HG02973 (cell line): ENCODE results near the gene HTR2B.
"Not testable (repeated sequence)": the region's sequence is repeated elsewhere in the genome, so short reads cannot be mapped to it uniquely, and the experiment has no call there.

Experiments used
- ATAC-seq: cut with Tn5 transposase; IDR thresholded peaks from one replicate; pipeline ENCODE4 v1.9.1; 2021; ENCODE audit warnings: moderate library complexity; ENCODE audit not compliant: unreplicated experiment

The HTR2B gene

DNA sequence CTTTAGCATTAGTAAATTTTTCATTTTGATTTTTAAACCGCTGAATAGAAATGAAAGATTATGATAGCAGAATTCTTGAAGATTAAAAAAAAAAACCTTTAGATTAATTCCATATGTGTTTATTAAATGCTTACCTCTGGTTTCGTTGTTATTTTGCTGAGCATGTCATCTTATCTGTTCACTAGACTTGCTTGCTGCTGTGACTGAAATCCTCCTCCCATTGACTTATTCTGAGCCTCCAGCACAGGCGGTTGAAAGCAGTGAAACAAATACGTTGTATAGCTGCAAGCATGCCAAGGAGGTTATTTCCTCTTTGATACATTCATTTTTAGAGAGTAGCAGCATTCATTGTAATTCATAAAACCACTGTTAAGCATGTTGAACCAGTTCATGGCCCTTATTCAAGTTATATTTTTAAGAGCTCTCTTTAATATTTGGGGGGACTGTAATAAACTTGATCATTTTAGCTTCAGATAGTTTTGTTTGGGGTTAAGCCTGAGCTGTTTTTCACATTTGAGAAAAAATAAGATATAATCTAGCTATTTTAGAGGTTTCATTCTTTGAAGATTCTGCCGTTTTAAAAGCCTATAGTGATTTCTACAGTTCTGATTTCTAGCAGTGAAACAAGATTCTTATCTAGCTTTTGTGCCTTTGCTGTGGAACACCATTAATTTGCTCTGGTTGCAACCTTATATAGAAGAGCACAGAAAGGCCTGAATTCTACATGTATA is at the start of gene HTR2B:
TSS of gene HTR2B (minus strand) at position 205 of the 731 bp plus-strand sequence. CDS start 1,278 bp downstream, outside the sequence.
- no peak for ATAC-seq

DNA sequence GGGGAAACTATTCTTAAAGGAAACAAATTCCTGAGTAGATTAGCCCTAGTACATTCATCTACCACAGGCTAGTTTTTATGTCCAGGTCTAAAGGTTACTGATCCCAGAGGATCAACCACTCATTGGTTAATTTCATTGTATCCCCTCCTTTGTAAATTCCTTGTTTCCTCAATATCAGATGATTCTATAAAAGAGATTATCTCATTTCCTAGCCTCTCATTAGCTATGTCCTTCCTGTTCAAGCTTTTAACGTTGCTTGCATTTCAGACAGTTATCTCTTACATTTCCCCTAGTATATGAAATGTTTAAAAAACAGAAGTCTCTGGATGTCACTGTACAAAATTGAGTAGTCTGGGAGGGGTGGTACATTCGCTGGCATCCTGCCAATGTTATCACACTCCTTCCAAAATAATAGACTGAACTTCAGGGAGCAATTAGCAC is 49.4 kb upstream of the HTR2B start:
- no peak for ATAC-seq

DNA sequence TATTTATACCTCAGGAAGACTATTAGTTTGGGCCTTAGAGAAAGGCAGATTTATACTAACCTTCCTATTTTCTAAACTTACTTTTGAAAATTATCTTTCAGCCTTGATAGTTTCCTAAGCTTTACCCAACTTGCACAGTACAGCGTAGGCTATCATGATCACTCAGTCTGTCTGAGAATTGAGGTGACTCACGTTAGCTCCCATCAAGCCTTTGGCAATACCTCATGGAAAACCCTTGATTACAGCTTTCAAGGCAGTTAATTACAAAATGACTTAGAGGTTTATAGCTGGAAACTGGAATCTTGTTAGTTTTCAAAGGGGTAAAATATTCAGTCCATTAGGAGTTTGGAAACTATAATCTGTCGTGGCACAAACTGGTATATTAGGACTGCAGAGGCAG is 47.2 kb upstream of the HTR2B start:
- ATAC-seq: no peak

DNA sequence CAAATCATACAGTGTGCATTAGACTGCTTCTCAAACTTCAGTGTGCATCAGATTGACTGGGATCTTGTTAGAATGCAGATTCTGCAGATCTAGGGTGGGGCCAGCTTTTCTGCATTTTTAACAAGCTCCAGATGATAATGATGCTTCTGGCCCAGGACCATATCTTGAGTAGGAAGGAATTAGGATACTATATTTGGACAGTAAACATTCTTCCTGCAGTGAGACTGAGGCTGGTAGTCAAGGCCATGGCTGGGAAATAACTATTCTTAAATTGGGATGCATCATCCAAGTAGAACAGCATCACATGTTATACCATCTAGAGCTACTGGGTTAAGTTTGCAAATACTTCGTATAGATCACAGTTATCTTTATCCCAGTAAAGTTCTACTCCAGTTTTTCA is 45.2 kb upstream of the HTR2B start:
- no peak for ATAC-seq

DNA sequence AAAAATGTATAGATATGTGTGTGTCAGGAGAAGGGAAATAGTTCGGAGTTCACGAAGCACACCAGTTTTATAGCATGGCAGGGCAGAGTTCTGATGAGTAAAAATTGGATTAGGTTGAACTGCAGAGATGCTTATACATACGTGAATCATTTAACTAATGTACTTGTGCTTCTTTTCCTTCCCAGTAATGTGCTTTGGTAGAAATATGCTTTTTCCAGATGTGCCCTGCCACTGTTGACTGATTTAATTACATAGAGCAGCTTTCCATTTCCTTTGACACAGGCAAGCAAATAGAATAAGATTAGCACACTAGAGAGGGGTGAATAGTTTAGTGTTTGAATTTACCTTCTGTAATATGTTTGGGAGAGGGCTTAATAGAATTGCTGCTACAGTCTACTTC is 44.6 kb upstream of the HTR2B start:
- ATAC-seq: no peak

DNA sequence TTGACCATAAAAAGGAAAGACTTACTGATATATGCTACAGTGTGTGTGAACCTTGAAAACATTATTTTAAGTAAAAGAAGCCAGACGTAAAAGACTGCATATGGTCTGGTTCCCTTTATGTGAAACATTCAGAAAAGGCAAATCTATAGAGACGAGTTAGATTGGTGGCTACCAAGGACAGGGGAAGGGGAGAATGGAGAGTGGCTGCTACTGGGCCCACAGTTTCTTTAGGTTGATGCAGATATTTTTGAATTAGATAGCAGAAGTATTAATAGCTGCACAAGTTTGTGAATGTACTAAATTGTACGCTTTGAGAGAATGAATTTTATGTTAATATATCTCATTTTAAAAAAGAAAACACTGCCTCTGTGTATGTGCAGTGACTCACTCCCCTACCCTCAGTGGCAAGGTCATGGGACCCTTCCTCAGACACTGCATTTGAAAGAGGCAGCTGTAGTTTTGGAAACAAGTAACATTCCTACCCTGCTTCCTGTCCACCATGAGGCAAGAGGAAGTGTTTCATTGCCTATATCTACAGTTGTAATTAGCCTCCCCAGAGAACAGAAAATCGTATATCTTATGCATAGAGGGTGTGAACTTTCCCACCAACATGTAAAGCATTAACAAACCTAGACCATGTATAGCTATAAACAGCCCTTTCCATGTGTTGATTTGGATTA is 43.8 kb upstream of the HTR2B start:
- ATAC-seq: no peak

DNA sequence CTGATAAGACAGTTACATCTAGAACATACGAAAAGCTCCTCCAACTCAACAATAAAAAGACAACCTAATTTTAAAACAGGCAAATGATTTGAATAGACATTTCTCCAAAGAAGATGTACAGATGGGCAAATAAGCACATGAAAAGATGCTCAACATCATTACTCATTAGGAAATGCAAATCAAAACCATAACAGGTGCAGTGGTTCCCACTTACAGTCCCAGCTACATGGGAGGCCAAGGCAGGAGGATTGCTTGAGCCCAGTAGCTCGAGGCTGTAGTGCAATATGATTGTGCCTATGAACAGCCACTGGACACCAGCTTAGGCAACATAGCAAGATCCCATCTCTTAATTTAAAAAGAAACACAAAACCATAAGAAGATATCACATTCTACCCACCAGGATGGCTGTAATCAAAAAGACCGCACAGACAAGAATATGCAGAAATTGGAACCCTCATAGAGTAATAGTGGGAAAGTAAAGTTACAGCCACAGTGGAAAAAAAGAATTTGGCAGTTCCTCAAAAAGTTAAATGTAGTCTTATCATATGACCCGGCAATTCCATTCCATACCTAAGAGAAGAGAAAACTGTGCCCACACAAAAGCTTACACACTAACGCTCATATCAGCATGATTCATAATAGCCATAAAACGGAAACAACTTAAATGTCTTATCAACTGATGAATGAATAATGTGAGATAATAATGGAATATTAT is 43.1 kb upstream of the HTR2B start:
- no peak for ATAC-seq

DNA sequence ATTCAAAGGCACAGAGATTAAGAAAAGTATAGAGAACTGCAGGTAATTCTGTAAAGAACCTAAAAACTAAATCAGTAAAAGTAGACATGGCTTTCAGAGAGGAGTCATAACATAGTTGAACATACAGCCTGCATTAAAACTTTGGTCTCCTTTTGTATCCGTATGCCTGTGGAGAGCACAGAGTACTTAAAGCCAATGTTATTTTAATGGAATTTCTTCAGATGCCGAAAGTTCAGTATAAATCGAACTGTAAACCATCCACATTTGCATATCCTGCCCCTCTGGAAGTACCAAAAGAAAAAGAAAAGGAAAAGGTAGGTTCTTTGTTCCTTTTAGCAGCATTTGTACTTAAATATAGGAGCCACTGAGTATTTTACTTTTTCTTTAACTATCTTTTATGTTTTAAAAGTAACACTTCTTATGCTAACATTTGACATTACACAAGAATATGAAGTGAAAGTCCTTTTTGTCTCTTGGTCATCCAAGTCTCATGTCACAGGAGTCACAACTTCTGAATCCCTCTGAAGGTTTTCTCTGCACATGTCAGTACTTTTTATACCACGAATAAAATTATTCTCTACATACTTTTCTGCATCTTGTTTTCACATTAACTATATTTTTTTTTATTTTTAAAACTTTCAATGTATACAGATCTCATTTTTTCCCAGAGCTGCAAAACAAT is 38.7 kb upstream of the HTR2B start:
- ATAC-seq: no peak

DNA sequence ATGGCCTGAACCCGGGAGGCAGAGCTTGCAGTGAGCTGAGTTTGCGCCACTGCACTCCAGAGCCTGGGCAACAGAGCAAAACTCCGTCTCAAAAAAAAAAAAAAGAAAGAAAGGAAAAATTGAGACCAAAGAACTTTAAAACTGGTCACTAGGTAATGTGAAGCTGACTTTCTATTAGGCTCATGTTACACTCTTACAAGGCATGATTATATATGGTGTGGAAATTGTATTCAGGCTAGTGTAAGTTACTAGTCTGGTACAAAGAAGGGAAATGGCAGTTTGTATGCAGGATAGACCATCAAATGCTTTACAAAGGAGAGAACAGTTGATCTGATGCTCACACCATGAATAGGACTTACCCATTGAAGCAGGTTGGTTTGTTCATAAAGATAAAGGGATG is 38.2 kb upstream of the HTR2B start:
- ATAC-seq: no peak

DNA sequence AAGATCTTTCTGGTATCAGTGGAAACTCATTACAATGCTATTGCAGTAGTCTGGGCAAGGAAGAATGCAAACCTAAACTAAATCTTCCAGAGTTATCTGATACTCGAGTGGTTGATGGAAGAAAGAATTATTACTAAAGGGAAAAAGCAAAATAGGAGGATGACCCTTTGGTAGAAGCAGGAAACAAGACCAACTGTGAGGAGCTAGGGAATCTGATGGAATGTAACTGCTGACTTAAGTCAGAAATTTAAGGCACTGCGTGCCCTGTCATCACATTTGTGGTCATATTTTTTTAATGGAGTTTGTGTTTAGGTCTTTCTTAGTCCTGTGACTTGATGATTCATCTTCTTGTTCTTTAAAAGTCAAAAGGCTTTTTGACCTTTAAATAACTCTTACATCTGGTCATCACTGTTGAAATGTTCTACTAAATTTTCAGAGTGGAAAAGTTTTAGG is 37.1 kb upstream of the HTR2B start:
- no peak for ATAC-seq

DNA sequence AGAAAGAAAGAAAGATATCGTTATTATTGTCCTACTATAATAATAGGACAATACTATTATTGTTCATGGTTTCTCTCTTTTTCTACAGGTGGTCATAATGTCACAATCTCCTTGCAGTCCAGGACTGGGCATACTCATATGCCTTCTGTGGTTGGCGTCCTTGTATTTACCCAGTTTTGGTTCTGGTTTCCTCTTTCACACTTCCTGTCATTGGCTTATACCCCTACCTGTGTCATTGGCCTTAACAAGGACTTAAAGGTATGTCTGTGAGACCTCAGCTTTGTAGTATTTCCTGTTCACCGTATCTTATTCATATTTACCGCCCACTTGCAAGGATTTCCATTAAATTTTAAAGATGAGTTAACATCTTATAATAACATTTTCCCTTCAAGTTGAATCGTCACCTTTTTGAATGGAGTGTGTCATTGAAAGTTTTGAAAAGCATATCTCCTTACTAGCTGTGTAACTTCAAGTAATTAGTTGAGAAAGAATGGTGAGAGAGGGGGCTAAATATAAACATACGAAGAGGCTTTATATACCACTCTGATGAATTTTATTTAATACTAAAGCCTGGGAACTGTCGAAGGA is 36.5 kb upstream of the HTR2B start:
- no peak for ATAC-seq

DNA sequence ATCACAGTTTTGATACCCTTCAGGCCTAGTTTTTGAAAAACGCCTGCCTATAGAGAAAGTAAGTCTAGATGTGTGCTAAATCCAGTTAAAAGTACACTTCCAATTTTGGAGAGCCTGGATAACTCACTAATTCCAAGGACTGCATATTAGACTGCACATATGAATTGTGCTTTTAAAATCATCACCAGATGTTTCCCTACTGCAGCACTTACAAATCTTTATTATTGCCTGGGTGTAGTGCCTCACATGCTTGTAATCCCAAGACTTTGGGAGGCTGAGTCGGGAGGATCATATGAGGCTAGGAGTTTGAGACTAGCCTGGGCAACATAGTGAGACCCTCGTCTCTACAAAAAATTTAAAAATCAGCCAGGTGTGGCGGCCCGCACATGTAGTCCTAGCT is 35.9 kb upstream of the HTR2B start:
- no peak for ATAC-seq

DNA sequence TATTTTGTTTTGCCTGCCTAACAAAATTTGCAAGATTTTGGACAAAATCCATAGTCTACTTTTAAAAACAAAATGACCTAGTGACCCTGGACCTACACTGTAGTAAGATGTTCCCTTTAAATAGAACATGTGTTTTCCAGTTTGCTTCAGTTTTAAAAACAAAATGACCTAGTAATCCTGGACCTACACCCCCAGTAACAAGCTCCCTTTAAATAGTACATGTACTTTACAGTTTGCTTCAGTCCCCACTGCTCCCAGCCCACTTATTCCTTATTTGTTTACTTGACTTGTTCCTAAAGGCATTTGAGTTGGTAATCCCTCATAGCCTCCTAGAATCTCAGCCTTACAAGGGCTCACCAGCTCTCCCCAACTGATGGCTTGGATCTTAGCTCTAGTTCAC is 34.5 kb upstream of the HTR2B start:
- ATAC-seq: no peak

DNA sequence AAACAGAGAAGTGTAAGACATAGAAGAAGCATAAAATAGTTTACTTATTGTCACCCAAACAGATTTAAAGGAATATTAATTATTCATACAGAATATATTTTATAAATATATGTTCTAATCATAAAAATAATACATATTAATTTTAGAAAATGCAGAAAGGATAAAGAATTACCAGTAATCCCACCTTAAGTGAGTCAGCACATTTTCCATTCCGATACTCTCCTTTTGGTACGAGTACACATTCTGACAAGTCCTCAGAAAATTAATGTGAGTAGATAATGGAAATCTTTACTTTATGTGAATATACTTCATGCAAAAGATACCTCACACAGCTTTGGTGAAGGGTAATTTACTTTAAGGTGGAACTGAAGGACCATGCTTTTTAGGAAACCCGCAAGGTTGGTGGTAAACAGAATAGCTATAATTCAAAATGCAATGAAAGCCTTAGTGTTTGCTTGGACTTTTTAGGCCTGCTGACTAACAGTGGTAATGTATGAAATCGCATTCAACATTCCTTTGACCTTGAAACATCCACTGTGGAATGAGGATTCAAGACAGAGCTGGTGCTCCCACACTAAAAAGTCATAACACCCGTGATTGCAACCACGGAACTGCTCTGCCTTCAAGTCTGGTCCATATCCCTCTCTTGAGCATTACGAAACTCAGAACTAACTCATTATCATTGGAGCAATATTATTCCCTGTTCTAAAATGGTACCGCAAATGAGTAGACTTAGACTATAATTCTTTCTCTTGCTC is 28.1 kb upstream of the HTR2B start:
- ATAC-seq: no peak

DNA sequence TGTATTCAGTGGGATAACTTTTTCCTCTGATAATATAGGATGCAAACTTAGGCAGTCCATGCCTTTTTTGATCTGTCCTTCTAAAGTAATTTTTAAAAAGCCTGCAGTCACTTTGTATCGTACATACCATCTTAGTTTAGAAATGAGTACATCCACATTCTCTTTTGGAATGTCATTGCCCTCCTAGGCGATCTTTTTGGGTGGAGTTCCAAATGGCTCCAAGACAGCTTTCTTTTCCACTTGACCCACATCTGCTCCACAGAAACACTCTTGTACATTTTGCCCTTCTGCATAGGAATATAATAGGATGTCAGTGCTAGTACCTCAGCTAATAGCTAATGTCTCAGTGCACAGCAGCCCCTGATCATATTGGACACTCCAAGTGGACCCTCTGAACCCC is 21.8 kb upstream of the HTR2B start:
- no peak for ATAC-seq

DNA sequence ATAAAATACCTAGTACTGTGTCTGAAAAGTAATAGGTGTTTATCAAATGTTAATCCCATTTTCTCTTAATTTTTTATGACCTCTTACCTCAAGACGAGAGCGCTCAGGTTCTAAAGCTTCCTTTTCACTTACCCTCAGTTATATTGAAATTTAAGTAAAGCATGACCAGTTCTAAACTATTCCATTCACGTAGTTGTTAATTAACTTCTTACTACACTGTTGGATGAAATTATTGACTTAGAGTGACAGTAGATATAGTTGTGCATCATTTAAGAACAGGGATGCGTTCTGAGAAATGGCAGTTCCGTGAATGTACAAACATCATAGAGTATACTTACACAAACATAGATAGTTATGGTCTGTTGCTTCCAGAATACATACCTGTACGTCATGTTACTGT is 20.1 kb upstream of the HTR2B start:
- no peak for ATAC-seq

DNA sequence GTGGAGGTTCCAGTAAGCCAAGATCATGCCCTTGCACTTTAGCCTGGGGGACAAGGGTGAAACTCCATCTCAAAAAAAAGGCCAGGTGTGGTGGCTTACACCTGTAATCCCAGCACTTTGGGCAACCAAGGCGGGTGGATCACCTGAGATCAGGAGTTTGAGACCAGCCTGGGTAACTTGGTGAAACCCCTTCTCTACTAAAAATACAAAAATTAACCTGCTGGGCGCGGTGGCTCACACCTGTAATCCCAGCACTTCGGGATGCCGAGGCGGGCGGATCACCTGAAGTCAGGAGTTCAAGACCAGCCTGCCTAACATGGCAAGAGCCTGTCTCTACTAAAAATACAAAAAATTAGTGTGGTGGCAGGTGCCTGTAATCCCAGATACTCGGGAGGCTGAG is 16.0 kb upstream of the HTR2B start:
- ATAC-seq: not testable (repeated sequence)

DNA sequence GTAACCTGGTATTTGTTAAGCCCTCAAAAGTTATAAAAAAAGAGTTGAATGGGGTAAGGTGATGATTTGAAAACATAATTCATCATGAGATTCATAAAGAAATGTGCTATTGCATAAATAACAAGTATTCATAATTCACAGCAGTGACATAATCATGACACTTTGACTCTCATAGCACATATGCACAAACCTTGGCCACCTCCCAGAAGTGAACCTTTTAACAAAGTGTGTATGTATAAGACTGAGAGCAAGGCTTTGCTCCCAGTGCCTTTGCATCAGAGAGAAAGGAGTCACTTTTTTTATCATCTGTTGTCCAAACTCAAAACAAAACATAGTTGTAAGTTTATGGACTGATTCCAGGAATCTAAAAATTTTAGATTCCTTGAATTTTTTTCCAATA is 15.0 kb upstream of the HTR2B start:
- no peak for ATAC-seq

DNA sequence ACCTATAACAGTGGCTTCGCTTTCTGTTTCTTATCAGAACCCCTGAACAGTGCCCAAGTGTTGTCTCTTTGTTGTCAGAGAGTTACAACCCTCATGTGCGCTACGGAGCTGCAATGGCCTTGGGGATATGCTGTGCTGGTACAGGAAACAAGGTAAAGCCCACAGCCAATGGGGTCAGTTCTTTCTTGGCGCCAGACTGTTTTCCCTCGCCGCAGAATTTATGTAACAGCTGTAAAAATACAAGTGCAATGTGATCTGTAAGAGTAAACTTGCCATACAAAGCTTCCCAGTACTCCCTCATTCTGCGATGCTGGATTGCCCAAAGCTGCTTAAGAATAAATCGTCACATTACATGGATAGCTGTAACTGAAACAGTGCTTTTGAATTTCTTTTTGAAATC is 13.9 kb upstream of the HTR2B start:
- no peak for ATAC-seq

DNA sequence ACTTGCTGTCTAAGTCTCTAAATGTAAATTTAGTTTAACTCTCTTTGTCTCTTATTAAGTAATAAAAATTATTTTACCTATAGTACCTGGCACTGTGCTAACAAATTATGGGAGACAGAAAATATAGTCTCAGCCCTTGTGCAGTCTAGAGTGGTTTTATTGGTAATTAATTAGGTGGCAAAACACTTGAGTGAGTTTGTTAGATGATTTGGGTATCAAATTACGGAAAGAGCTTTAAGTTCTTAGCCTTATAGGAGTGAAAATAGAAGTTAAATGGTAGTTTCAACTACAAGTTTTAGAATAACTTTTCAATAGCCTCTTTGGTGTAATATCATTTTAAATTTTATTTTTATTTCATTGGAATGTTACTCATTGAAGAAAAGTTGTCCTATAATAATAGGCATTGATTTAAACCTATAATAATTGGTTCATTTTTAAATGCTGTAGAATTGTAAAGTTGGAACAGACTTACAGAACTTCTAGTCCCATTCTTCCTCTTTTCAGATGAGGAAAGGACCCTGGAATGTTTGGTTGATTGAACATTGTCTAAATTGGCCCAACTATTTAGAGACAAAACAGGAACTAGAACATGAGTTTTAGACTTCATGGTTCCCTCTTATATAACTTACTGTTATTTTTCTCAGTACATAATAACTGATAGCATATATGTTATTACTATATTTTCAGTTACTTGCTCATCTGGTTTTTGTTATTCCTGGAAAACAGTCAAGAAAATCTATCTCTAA is 10.2 kb upstream of the HTR2B start:
- no peak for ATAC-seq
